CD8-positive, alpha-beta memory T cell (primary cell): ENCODE results near the gene ZNF606. TPM values are rescaled to one million over a fixed set of nuclear protein-coding genes. Genes with fewer than 3 reads are reported as not detected.

Experiments used
- CTCF ChIA-PET: fragments of 350-600 bp; sonication (Branson Sonifier 250); formaldehyde crosslinking; loops from one replicate; lab custom pipeline; 2021; ENCODE audit warnings: antibody characterized with exemption; lab: Charles Lee
- POLR2A ChIA-PET: fragments of 350-600 bp; sonication (Branson Sonifier 250); formaldehyde crosslinking; loops from one replicate; lab custom pipeline; 2021; ENCODE audit warnings: antibody characterized with exemption; lab: Charles Lee
- DNase-seq, 5 donors: peaks; one replicate each; pipeline versions ENCODE4 v3.0.0 to v3.0.0-alpha.2; 2020 to 2022; ENCODE audit warnings: mixed read lengths in 1 of 5
- H3K27ac ChIP-seq: one replicate; pipeline ENCODE4 v1.7.0; 2013; ENCODE audit warnings: low read depth, mild to moderate bottlenecking, low read length, moderate library complexity
- H3K27me3 ChIP-seq: 2 replicates; pipeline ENCODE4 v1.7.0; 2013; ENCODE audit warnings: low read length, mild to moderate bottlenecking; ENCODE audit not compliant: insufficient read depth, poor library complexity, severe bottlenecking
- H3K36me3 ChIP-seq: 2 replicates; pipeline ENCODE4 v1.7.0; 2013; ENCODE audit warnings: mild to moderate bottlenecking, low read length, moderate library complexity; ENCODE audit not compliant: insufficient read depth
- H3K4me1 ChIP-seq: 2 replicates; pipeline ENCODE4 v1.7.0; 2013; ENCODE audit warnings: mild to moderate bottlenecking, low read length, moderate library complexity; ENCODE audit not compliant: insufficient read depth
- H3K4me3 ChIP-seq: 2 replicates; pipeline ENCODE4 v1.7.0; 2013; ENCODE audit warnings: mild to moderate bottlenecking, low read length
- H3K9me3 ChIP-seq: 2 replicates; pipeline ENCODE4 v1.7.0; 2013; ENCODE audit warnings: mild to moderate bottlenecking, low read length
- H3K27ac Mint-ChIP-seq, 8 donors: one replicate each; pipeline ENCODE4 v1.8.0; 2020 to 2021; ENCODE audit warnings: mixed read lengths in 8 of 8, mild to moderate bottlenecking in 6 of 8, inconsistent platforms in 3 of 8, moderate library complexity in 3 of 8
- H3K27me3 Mint-ChIP-seq, 2 donors: one replicate each; pipeline ENCODE4 v1.8.0; 2020 to 2021; ENCODE audit warnings: mixed read lengths in 2 of 2, mild to moderate bottlenecking in 1 of 2, moderate library complexity in 1 of 2
- H3K36me3 Mint-ChIP-seq, 3 donors: one replicate each; pipeline ENCODE4 v1.8.0; 2020 to 2021; ENCODE audit warnings: mixed read lengths in 3 of 3, inconsistent platforms in 1 of 3, mild to moderate bottlenecking in 1 of 3
- H3K4me1 Mint-ChIP-seq, 3 donors: one replicate each; pipeline ENCODE4 v1.8.0; 2020 to 2021; ENCODE audit warnings: mixed read lengths in 3 of 3, inconsistent platforms in 1 of 3, mild to moderate bottlenecking in 1 of 3
- H3K4me3 Mint-ChIP-seq, 7 donors: one replicate each; pipeline ENCODE4 v1.8.0; 2020 to 2021; ENCODE audit warnings: mixed read lengths in 7 of 7, mild to moderate bottlenecking in 6 of 7, moderate library complexity in 4 of 7, inconsistent platforms in 2 of 7
- H3K9me3 Mint-ChIP-seq, 5 donors: one replicate each; pipeline ENCODE4 v1.8.0; 2020 to 2022; ENCODE audit warnings: mixed read lengths in 5 of 5, mild to moderate bottlenecking in 3 of 5, moderate library complexity in 2 of 5, inconsistent platforms in 1 of 5
- polyA plus RNA-seq: library from polyadenylated mRNA; unstranded; fragments of 300-500 nt; fragmentation: Illumina TruSeq; gene quantifications from one replicate; pipeline ENCODE4 v1.2.3, GENCODE V29; 2021
- total RNA-seq, 2 experiments: library from RNA; stranded (reverse); gene quantifications; one replicate each; pipeline ENCODE4 v1.2.3, GENCODE V29; 2021

The ZNF606 gene
- total RNA-seq: 1 to 10 TPM; 8.2 to 8.7 TPM
- polyA plus RNA-seq: 3.9 TPM

GRCh38 chr19:58002384-58003173 lies at the start of gene ZNF606:
Gene ZNF606 (minus strand): TSS chr19:58002820. CDS start chr19:58001319, 1,501 bp downstream.
- Mint-ChIP-seq H3K27ac (peak within 1 kb of the TSS; percentile 83 to 98 (median 88)), H3K4me3 (peak within 1 kb of the TSS; percentile 81 to 92 (median 86)), H3K9me3 (peaks cover 19 to 59% (median 49%) of the 10 kb centered on the region in 5 donors), H3K36me3 (peaks cover 24 to 83% (median 72%) of the 10 kb centered on the region in 3 donors), H3K27me3 (peaks cover 0 to 3% of the 10 kb centered on the region in 2 donors), H3K4me1 (peaks cover 28 to 37% (median 29%) of the 10 kb centered on the region in 3 donors)
- peaks cover 51% of the 10 kb centered on the region for H3K9me3 ChIP-seq
- H3K27ac ChIP-seq: peak within 1 kb of the TSS; percentile 73
- CTCF ChIA-PET: interaction anchor here (0.9 to 1.6 kb wide), 7 partner anchors 10 to 369 kb away, joined by 3 to 4 read pairs (median 3); partner anchors contain the start of genes ZNF135 and ZNF211
- peak; percentile 76 to 88 (median 83) for DNase-seq
- H3K27me3 ChIP-seq: no peaks in the 10 kb centered on the region
- POLR2A ChIA-PET: interaction anchor here (0.8 to 1.9 kb wide), 7 partner anchors 86 to 613 kb away, joined by 3 to 8 read pairs (median 4); partner anchors contain the start of genes ERVK3-1, ZNF154, ZNF274 and ZNF329
- H3K4me1 ChIP-seq: peaks cover 32% of the 10 kb centered on the region
- H3K36me3 ChIP-seq: peaks cover 18% of the 10 kb centered on the region
- peak within 1 kb of the TSS; percentile 97 for H3K4me3 ChIP-seq

GRCh38 chr19:58052256-58052655 lies 49.6 kb upstream of the ZNF606 start:
- no peaks in the 10 kb centered on the region for H3K4me1 ChIP-seq
- no peak for DNase-seq
- H3K36me3 Mint-ChIP-seq: peaks cover 4 to 26% (median 6%) of the 10 kb centered on the region in 3 donors
- ChIA-PET CTCF (no interaction called here), POLR2A (no interaction called here)
- H3K9me3 Mint-ChIP-seq: peaks cover 23 to 68% (median 49%) of the 10 kb centered on the region in 5 donors
- no peak overlapping the region for H3K4me3 ChIP-seq
- no peaks in the 10 kb centered on the region for H3K27me3 ChIP-seq
- no peak overlapping the region for H3K4me3 Mint-ChIP-seq
- H3K9me3 ChIP-seq: no peaks in the 10 kb centered on the region
- H3K27ac ChIP-seq: no peak overlapping the region
- no peaks in the 10 kb centered on the region for H3K36me3 ChIP-seq
- no peaks in the 10 kb centered on the region for H3K4me1 Mint-ChIP-seq
- H3K27ac Mint-ChIP-seq: no peak overlapping the region
- peaks cover 16 to 21% of the 10 kb centered on the region in 2 donors for H3K27me3 Mint-ChIP-seq

GRCh38 chr19:58047672-58048071 lies 45.1 kb upstream of the ZNF606 start:
- Histone ChIP-seq H3K4me1 (no peaks in the 10 kb centered on the region), H3K9me3 (no peaks in the 10 kb centered on the region), H3K36me3 (no peaks in the 10 kb centered on the region), H3K27ac (no peak overlapping the region), H3K4me3 (no peak overlapping the region), H3K27me3 (no peaks in the 10 kb centered on the region)
- POLR2A ChIA-PET: no interaction called here
- Mint-ChIP-seq H3K9me3 (peaks cover 15 to 65% (median 45%) of the 10 kb centered on the region in 5 donors), H3K36me3 (peaks cover 0 to 16% (median 1%) of the 10 kb centered on the region in 3 donors), H3K4me3 (no peak overlapping the region), H3K4me1 (no peaks in the 10 kb centered on the region), H3K27ac (no peak overlapping the region), H3K27me3 (peaks cover 3 to 7% of the 10 kb centered on the region in 2 donors)
- no peak for DNase-seq
- CTCF ChIA-PET: no interaction called here

GRCh38 chr19:58046856-58047255 lies 44.2 kb upstream of the ZNF606 start:
- DNase-seq: no peak
- Histone ChIP-seq H3K27ac (no peak overlapping the region), H3K27me3 (no peaks in the 10 kb centered on the region), H3K4me3 (no peak overlapping the region), H3K9me3 (no peaks in the 10 kb centered on the region), H3K4me1 (no peaks in the 10 kb centered on the region), H3K36me3 (no peaks in the 10 kb centered on the region)
- CTCF ChIA-PET: no interaction called here
- Mint-ChIP-seq H3K36me3 (peaks cover 0 to 16% (median 1%) of the 10 kb centered on the region in 3 donors), H3K9me3 (peaks cover 14 to 63% (median 48%) of the 10 kb centered on the region in 5 donors), H3K27ac (no peak overlapping the region), H3K27me3 (peaks cover 2 to 5% of the 10 kb centered on the region in 2 donors), H3K4me3 (no peak overlapping the region), H3K4me1 (no peaks in the 10 kb centered on the region)
- POLR2A ChIA-PET: no interaction called here

GRCh38 chr19:58045411-58046050 lies 42.9 kb upstream of the ZNF606 start:
- Mint-ChIP-seq H3K27ac (no peak overlapping the region), H3K27me3 (peaks cover 5 to 9% of the 10 kb centered on the region in 2 donors), H3K9me3 (peaks cover 10 to 61% (median 48%) of the 10 kb centered on the region in 5 donors), H3K36me3 (peaks cover 0 to 10% (median 1%) of the 10 kb centered on the region in 3 donors), H3K4me1 (no peaks in the 10 kb centered on the region), H3K4me3 (no peak overlapping the region)
- no peak overlapping the region for H3K4me3 ChIP-seq
- H3K4me1 ChIP-seq: no peaks in the 10 kb centered on the region
- no peaks in the 10 kb centered on the region for H3K9me3 ChIP-seq
- no peaks in the 10 kb centered on the region for H3K36me3 ChIP-seq
- ChIA-PET CTCF (no interaction called here), POLR2A (no interaction called here)
- no peak overlapping the region for H3K27ac ChIP-seq
- DNase-seq: no peak
- no peaks in the 10 kb centered on the region for H3K27me3 ChIP-seq

- Mint-ChIP-seq H3K9me3 (peaks cover 9 to 60% (median 49%) of the 10 kb centered on the region in 5 donors), H3K27ac (no peak overlapping the region), H3K4me1 (no peaks in the 10 kb centered on the region), H3K27me3 (peaks cover 5 to 10% of the 10 kb centered on the region in 2 donors), H3K36me3 (peaks cover 0 to 10% (median 1%) of the 10 kb centered on the region in 3 donors), H3K4me3 (no peak overlapping the region)
- no peak for DNase-seq
- no peaks in the 10 kb centered on the region for H3K36me3 ChIP-seq
- H3K27me3 ChIP-seq: no peaks in the 10 kb centered on the region
- ChIA-PET POLR2A (no interaction called here), CTCF (no interaction called here)
- H3K4me3 ChIP-seq: no peak overlapping the region
- no peaks in the 10 kb centered on the region for H3K4me1 ChIP-seq
- H3K27ac ChIP-seq: no peak overlapping the region
- no peaks in the 10 kb centered on the region for H3K9me3 ChIP-seq
These were observed 42.3 kb upstream of the ZNF606 start for GRCh38 chr19:58044886-58045285.

- POLR2A ChIA-PET: no interaction called here
- no peaks in the 10 kb centered on the region for H3K27me3 ChIP-seq
- no peak overlapping the region for H3K27ac ChIP-seq
- no peaks in the 10 kb centered on the region for H3K4me1 ChIP-seq
- no peak for DNase-seq
- H3K36me3 ChIP-seq: no peaks in the 10 kb centered on the region
- Mint-ChIP-seq H3K4me3 (no peak overlapping the region), H3K36me3 (peaks cover 0 to 10% (median 0%) of the 10 kb centered on the region in 3 donors), H3K9me3 (peaks cover 5 to 56% (median 45%) of the 10 kb centered on the region in 5 donors), H3K4me1 (no peaks in the 10 kb centered on the region), H3K27me3 (peaks cover 5 to 10% of the 10 kb centered on the region in 2 donors), H3K27ac (no peak overlapping the region)
- CTCF ChIA-PET: no interaction called here
- H3K4me3 ChIP-seq: no peak overlapping the region
- H3K9me3 ChIP-seq: no peaks in the 10 kb centered on the region
These were observed 41.8 kb upstream of the ZNF606 start for GRCh38 chr19:58044391-58044790.
